Peyer's patch (tissue), 4 donors: ENCODE data around the gene MTUS2.

ENCODE experiments used
- CTCF ChIP-seq, 6 experiments: fragments of 450-650 bp in 4 of 6; fragments of 200-600 bp in 2 of 6; sonication (generic) in 1 of 6; IDR thresholded peaks; one replicate each; pipeline ENCODE4 v1.5.1; 2017 to 2019; ENCODE audit warnings: antibody characterized with exemption in 6 of 6, mild to moderate bottlenecking in 3 of 6, moderate library complexity in 1 of 6
- POLR2A ChIP-seq, 2 donors: fragments of 450-650 bp; IDR thresholded peaks; one replicate each; pipeline ENCODE4 v1.5.1; 2017; ENCODE audit warnings: antibody characterized with exemption in 2 of 2, mild to moderate bottlenecking in 2 of 2, moderate library complexity in 2 of 2

GRCh38 chr13:28964803-28965202 is 144.7 kb downstream of the MTUS2 start:
- TF ChIP-seq CTCF (IDR thresholded peaks at IDR 0.05) (no peak), POLR2A (IDR thresholded peaks at IDR 0.05) (no peak)
